Measurements from ENCODE around the gene BRD3.

The BRD3 gene

GRCh38 chr9:133987946-133988665 is 79.7 kb downstream of the BRD3 start:
- Histone ChIP-seq H3K36me3 (no peaks in the 10 kb centered on the region), H3K4me3 (ENCODE audit: low read depth in 1 of 2, low read length in 1 of 2) (no peak overlapping the region), H3K4me1 (ENCODE audit: control insufficient read depth in 1 of 2, insufficient read depth in 1 of 2, low read depth in 1 of 2, low read length in 1 of 2) (peaks cover 0 to 3% of the 10 kb centered on the region in 2 experiments), H3K9me3 (no peaks in the 10 kb centered on the region), H3K27ac (no peak overlapping the region), H3K27me3 (peaks cover 49% of the 10 kb centered on the region)
- TF ChIP-seq CTCF (IDR thresholded peaks at IDR 0.05): no peak

GRCh38 chr9:133987446-133987788 is 80.4 kb downstream of the BRD3 start:
- Histone ChIP-seq H3K27me3 (peaks cover 42% of the 10 kb centered on the region), H3K4me3 (ENCODE audit: low read depth in 1 of 2, low read length in 1 of 2) (no peak overlapping the region), H3K27ac (no peak overlapping the region), H3K36me3 (no peaks in the 10 kb centered on the region), H3K9me3 (no peaks in the 10 kb centered on the region), H3K4me1 (ENCODE audit: control insufficient read depth in 1 of 2, insufficient read depth in 1 of 2, low read depth in 1 of 2, low read length in 1 of 2) (no peaks in the 10 kb centered on the region)
- no peak for TF ChIP-seq CTCF (IDR thresholded peaks at IDR 0.05)

GRCh38 chr9:133986774-133987445 is 80.9 kb downstream of the BRD3 start:
- peaks cover 37% of the 10 kb centered on the region for H3K27me3 ChIP-seq
- no peak overlapping the region for H3K4me3 ChIP-seq (ENCODE audit: low read depth in 1 of 2, low read length in 1 of 2)
- no peak for TF ChIP-seq CTCF (IDR thresholded peaks at IDR 0.05)
- no peaks in the 10 kb centered on the region for H3K36me3 ChIP-seq
- no peaks in the 10 kb centered on the region for H3K4me1 ChIP-seq (ENCODE audit: control insufficient read depth in 1 of 2, insufficient read depth in 1 of 2, low read depth in 1 of 2, low read length in 1 of 2)
- no peak overlapping the region for H3K27ac ChIP-seq
- no peaks in the 10 kb centered on the region for H3K9me3 ChIP-seq

GRCh38 chr9:133986061-133986460 is 81.8 kb downstream of the BRD3 start:
- H3K4me1 ChIP-seq (ENCODE audit: control insufficient read depth in 1 of 2, insufficient read depth in 1 of 2, low read depth in 1 of 2, low read length in 1 of 2): no peaks in the 10 kb centered on the region
- H3K4me3 ChIP-seq (ENCODE audit: low read depth in 1 of 2, low read length in 1 of 2): no peak overlapping the region
- no peak for TF ChIP-seq CTCF (IDR thresholded peaks at IDR 0.05)
- H3K36me3 ChIP-seq: no peaks in the 10 kb centered on the region
- H3K27me3 ChIP-seq: peaks cover 29% of the 10 kb centered on the region
- H3K27ac ChIP-seq: no peak overlapping the region
- H3K9me3 ChIP-seq: no peaks in the 10 kb centered on the region

GRCh38 chr9:133982971-133983720 is 84.7 kb downstream of the BRD3 start:
- TF ChIP-seq CTCF (IDR thresholded peaks at IDR 0.05): no peak
- no peaks in the 10 kb centered on the region for H3K4me1 ChIP-seq (ENCODE audit: control insufficient read depth in 1 of 2, insufficient read depth in 1 of 2, low read depth in 1 of 2, low read length in 1 of 2)

More at GRCh38 chr9:133982971-133983720, 84.7 kb downstream of the BRD3 start:
- no peak overlapping the region for H3K27ac ChIP-seq
- H3K36me3 ChIP-seq: no peaks in the 10 kb centered on the region
- H3K9me3 ChIP-seq: no peaks in the 10 kb centered on the region
- no peak overlapping the region for H3K4me3 ChIP-seq (ENCODE audit: low read depth in 1 of 2, low read length in 1 of 2)
- peaks cover 7% of the 10 kb centered on the region for H3K27me3 ChIP-seq

All from neutrophil (primary cell).